GM12891 (cell line): Measurements from ENCODE around the gene CD320.

Experiments used
- POLR2A ChIP-seq: IDR thresholded peaks from 2 replicates; pipeline ENCODE4 v1.6.1; 2011; ENCODE audit warnings: low read depth, low read length, control low read depth
- POLR2AphosphoS5 ChIP-seq: IDR thresholded peaks from 2 replicates; pipeline ENCODE4 v1.6.1; 2011; ENCODE audit warnings: low read depth, low read length, control low read depth
- TAF1 ChIP-seq: IDR thresholded peaks from 2 replicates; pipeline ENCODE4 v1.6.1; 2011; ENCODE audit warnings: low read depth, low read length, control low read depth

DNA sequence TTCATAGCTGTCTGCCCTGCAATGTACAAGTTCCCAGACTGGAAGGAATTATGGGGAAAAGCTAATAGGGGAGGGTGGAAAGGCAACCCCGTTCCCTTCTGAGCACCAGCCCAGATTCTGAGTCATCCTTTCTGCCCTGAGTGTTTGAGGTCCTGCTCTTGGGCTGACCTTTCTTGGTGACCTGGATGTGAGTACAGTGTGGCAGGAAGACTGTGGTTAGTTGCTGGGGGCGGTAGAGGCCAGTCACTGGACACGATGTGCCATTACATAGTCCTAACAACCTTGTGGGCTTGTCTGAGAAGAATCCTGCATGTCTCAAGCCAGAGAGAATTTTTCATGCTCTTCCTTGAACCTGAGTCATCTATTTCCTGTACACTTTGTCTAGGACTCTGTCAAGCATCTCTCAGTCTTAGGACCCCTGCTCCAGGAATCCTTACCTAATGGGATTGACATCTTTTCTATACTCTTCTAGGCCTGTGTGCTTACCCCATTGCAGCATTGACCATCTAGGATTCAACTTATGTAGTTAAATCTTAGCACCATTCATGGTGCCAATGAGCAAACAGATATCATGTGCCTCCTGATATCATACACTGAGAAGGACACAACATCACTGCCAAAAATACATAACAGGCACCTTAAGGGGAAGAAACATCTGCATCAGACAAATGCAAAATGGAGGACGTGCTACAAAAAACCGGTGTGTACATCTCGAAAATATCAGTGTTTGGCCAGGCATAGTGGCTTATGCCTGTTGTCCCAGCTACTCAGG is 47.7 kb upstream of the CD320 start:
- TF ChIP-seq POLR2AphosphoS5 (no peak), POLR2A (no peak), TAF1 (no peak)
